ENCODE measurements around the gene PRIM2.
"Not testable (repeated sequence)": the region's sequence is repeated elsewhere in the genome, so short reads cannot be mapped to it uniquely, and the experiment has no call there.

GRCh38 chr6:57440735-57441134 is 123.3 kb downstream of the PRIM2 start:
- TF ChIP-seq, protein P1, sequence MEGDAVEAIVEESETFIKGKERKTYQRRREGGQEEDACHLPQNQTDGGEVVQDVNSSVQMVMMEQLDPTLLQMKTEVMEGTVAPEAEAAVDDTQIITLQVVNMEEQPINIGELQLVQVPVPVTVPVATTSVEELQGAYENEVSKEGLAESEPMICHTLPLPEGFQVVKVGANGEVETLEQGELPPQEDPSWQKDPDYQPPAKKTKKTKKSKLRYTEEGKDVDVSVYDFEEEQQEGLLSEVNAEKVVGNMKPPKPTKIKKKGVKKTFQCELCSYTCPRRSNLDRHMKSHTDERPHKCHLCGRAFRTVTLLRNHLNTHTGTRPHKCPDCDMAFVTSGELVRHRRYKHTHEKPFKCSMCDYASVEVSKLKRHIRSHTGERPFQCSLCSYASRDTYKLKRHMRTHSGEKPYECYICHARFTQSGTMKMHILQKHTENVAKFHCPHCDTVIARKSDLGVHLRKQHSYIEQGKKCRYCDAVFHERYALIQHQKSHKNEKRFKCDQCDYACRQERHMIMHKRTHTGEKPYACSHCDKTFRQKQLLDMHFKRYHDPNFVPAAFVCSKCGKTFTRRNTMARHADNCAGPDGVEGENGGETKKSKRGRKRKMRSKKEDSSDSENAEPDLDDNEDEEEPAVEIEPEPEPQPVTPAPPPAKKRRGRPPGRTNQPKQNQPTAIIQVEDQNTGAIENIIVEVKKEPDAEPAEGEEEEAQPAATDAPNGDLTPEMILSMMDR (IDR thresholded peaks at IDR 0.05), result not testable (repeated sequence)
- TF ChIP-seq EP300, POLR2A (IDR thresholded peaks at IDR 0.05): not testable (repeated sequence)
